Adipocyte (in vitro differentiated cells): ENCODE results near the gene TIGD7.

Experiments
- DNase-seq: peaks from one replicate; pipeline ENCODE4 v3.0.0-alpha.2; 2015; ENCODE audit warnings: low read depth
- H3K27me3 ChIP-seq: replicated peaks from 2 replicates; pipeline ENCODE4 v1.7.0; 2013; ENCODE audit warnings: mild to moderate bottlenecking, low read length, moderate library complexity; ENCODE audit not compliant: control insufficient read depth, insufficient read depth
- H3K36me3 ChIP-seq: 2 replicates; pipeline ENCODE4 v1.7.0; 2013; ENCODE audit warnings: low read length, mild to moderate bottlenecking, moderate library complexity; ENCODE audit not compliant: control insufficient read depth, insufficient read depth, severe bottlenecking
- H3K4me1 ChIP-seq: 2 replicates; pipeline ENCODE4 v1.7.0; 2013; ENCODE audit warnings: mild to moderate bottlenecking, low read length, moderate library complexity; ENCODE audit not compliant: control insufficient read depth, insufficient read depth
- H3K4me3 ChIP-seq: 2 replicates; pipeline ENCODE4 v1.7.0; 2013; ENCODE audit warnings: mild to moderate bottlenecking, low read length, moderate library complexity
- H3K9ac ChIP-seq: 2 replicates; pipeline ENCODE4 v1.7.0; 2013; ENCODE audit warnings: mild to moderate bottlenecking, low read length, moderate library complexity
- H3K9me3 ChIP-seq: 2 replicates; pipeline ENCODE4 v1.7.0; 2013; ENCODE audit warnings: mild to moderate bottlenecking, low read length, moderate library complexity; ENCODE audit not compliant: control insufficient read depth

Gene TIGD7

GRCh38 chr16:3311496-3311895, 6.3 kb upstream of the TIGD7 start:
- no peak overlapping the region for H3K9ac ChIP-seq
- H3K4me3 ChIP-seq = peak overlapping the region; percentile 10
- no peaks in the 10 kb centered on the region for H3K27me3 ChIP-seq
- H3K4me1 ChIP-seq = no peaks in the 10 kb centered on the region
- H3K9me3 ChIP-seq = peaks cover 97% of the 10 kb centered on the region
- peaks cover 85% of the 10 kb centered on the region for H3K36me3 ChIP-seq
- DNase-seq = no peak

- no peaks in the 10 kb centered on the region for H3K27me3 ChIP-seq
- peak overlapping the region; percentile 91 for H3K9ac ChIP-seq
- H3K4me3 ChIP-seq = peak overlapping the region; percentile 92
- peaks cover 52% of the 10 kb centered on the region for H3K9me3 ChIP-seq
- peaks cover 14% of the 10 kb centered on the region for H3K4me1 ChIP-seq
- H3K36me3 ChIP-seq = peaks cover 47% of the 10 kb centered on the region
- DNase-seq = no peak
These were observed 848 bp upstream of the TIGD7 start for GRCh38 chr16:3306078-3306477.

- Histone ChIP-seq H3K9ac (peak overlapping the region; percentile 91), H3K9me3 (peaks cover 49% of the 10 kb centered on the region), H3K4me3 (peak overlapping the region; percentile 92), H3K4me1 (peaks cover 14% of the 10 kb centered on the region), H3K27me3 (no peaks in the 10 kb centered on the region), H3K36me3 (peaks cover 50% of the 10 kb centered on the region)
- peak; percentile 27 for DNase-seq
These were observed 860 bp downstream of the TIGD7 start for GRCh38 chr16:3304370-3304769.

- no peak overlapping the region for H3K4me3 ChIP-seq
- H3K36me3 ChIP-seq = peaks cover 63% of the 10 kb centered on the region
- no peaks in the 10 kb centered on the region for H3K27me3 ChIP-seq
- no peak for DNase-seq
- H3K9ac ChIP-seq = no peak overlapping the region
- peaks cover 56% of the 10 kb centered on the region for H3K9me3 ChIP-seq
- no peaks in the 10 kb centered on the region for H3K4me1 ChIP-seq
These were observed 9.4 kb downstream of the TIGD7 start for GRCh38 chr16:3295783-3296182.

- Histone ChIP-seq H3K9me3 (peaks cover 60% of the 10 kb centered on the region), H3K36me3 (peaks cover 63% of the 10 kb centered on the region)
These were observed 10.0 kb downstream of the TIGD7 start for GRCh38 chr16:3295209-3295608.

GRCh38 chr16:3292604-3293003, 12.6 kb downstream of the TIGD7 start:
- H3K9me3 ChIP-seq = peaks cover 68% of the 10 kb centered on the region
- H3K4me1 ChIP-seq = no peaks in the 10 kb centered on the region
- H3K36me3 ChIP-seq = peaks cover 66% of the 10 kb centered on the region
- peak; percentile 24 for DNase-seq
- H3K4me3 ChIP-seq = peak overlapping the region; percentile 46
- H3K9ac ChIP-seq = no peak overlapping the region
- no peaks in the 10 kb centered on the region for H3K27me3 ChIP-seq

More at GRCh38 chr16:3295209-3295608, 10.0 kb downstream of the TIGD7 start:
- Histone ChIP-seq H3K4me1 (no peaks in the 10 kb centered on the region), H3K27me3 (no peaks in the 10 kb centered on the region), H3K4me3 (peak overlapping the region; percentile 21), H3K9ac (no peak overlapping the region)
- DNase-seq = no peak

GRCh38 chr16:3289998-3290673, 15.1 kb downstream of the TIGD7 start:
- H3K4me3 ChIP-seq = peak overlapping the region; percentile 46

GRCh38 chr16:3285131-3285530, 20.1 kb downstream of the TIGD7 start:
- no peaks in the 10 kb centered on the region for H3K27me3 ChIP-seq
- no peak for DNase-seq
- H3K4me3 ChIP-seq = peak overlapping the region; percentile 99
- peaks cover 19% of the 10 kb centered on the region for H3K4me1 ChIP-seq
- no peak overlapping the region for H3K9ac ChIP-seq
- H3K9me3 ChIP-seq = peaks cover 21% of the 10 kb centered on the region
- peaks cover 37% of the 10 kb centered on the region for H3K36me3 ChIP-seq

More at GRCh38 chr16:3289998-3290673, 15.1 kb downstream of the TIGD7 start:
- Histone ChIP-seq H3K4me1 (peaks cover 7% of the 10 kb centered on the region), H3K9me3 (peaks cover 55% of the 10 kb centered on the region), H3K36me3 (peaks cover 73% of the 10 kb centered on the region), H3K9ac (no peak overlapping the region), H3K27me3 (no peaks in the 10 kb centered on the region)
- DNase-seq = no peak

GRCh38 chr16:3283543-3284447, 21.4 kb downstream of the TIGD7 start:
- no peak for DNase-seq
- peak overlapping the region; percentile 99 for H3K9ac ChIP-seq
- peaks cover 24% of the 10 kb centered on the region for H3K36me3 ChIP-seq
- peaks cover 7% of the 10 kb centered on the region for H3K9me3 ChIP-seq
- peaks cover 19% of the 10 kb centered on the region for H3K4me1 ChIP-seq
- no peaks in the 10 kb centered on the region for H3K27me3 ChIP-seq
- H3K4me3 ChIP-seq = peak overlapping the region; percentile 99

GRCh38 chr16:3282730-3283542, 22.3 kb downstream of the TIGD7 start, which contains the start of gene ZNF263:
Gene ZNF263 (plus strand): TSS chr16:3283491. CDS start chr16:3283819, 328 bp downstream.
- DNase-seq = peak; percentile 99

More at GRCh38 chr16:3282730-3283542, 22.3 kb downstream of the TIGD7 start, which contains the start of gene ZNF263:
- Histone ChIP-seq H3K9ac (peak within 1 kb of the TSS; percentile 99), H3K27me3 (no peaks in the 10 kb centered on the region), H3K4me1 (peaks cover 19% of the 10 kb centered on the region), H3K4me3 (peak within 1 kb of the TSS; percentile 99), H3K9me3 (no peaks in the 10 kb centered on the region), H3K36me3 (peaks cover 17% of the 10 kb centered on the region)
